Measurements from ENCODE around the gene AXIN1.

- TF ChIP-seq, protein P1, sequence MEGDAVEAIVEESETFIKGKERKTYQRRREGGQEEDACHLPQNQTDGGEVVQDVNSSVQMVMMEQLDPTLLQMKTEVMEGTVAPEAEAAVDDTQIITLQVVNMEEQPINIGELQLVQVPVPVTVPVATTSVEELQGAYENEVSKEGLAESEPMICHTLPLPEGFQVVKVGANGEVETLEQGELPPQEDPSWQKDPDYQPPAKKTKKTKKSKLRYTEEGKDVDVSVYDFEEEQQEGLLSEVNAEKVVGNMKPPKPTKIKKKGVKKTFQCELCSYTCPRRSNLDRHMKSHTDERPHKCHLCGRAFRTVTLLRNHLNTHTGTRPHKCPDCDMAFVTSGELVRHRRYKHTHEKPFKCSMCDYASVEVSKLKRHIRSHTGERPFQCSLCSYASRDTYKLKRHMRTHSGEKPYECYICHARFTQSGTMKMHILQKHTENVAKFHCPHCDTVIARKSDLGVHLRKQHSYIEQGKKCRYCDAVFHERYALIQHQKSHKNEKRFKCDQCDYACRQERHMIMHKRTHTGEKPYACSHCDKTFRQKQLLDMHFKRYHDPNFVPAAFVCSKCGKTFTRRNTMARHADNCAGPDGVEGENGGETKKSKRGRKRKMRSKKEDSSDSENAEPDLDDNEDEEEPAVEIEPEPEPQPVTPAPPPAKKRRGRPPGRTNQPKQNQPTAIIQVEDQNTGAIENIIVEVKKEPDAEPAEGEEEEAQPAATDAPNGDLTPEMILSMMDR (IDR thresholded peaks at IDR 0.05) = no peak
- no peak for TF ChIP-seq POLR2AphosphoS5 (IDR thresholded peaks at IDR 0.05; ENCODE audit: low read depth, low read length)
- TF ChIP-seq, protein P2, sequence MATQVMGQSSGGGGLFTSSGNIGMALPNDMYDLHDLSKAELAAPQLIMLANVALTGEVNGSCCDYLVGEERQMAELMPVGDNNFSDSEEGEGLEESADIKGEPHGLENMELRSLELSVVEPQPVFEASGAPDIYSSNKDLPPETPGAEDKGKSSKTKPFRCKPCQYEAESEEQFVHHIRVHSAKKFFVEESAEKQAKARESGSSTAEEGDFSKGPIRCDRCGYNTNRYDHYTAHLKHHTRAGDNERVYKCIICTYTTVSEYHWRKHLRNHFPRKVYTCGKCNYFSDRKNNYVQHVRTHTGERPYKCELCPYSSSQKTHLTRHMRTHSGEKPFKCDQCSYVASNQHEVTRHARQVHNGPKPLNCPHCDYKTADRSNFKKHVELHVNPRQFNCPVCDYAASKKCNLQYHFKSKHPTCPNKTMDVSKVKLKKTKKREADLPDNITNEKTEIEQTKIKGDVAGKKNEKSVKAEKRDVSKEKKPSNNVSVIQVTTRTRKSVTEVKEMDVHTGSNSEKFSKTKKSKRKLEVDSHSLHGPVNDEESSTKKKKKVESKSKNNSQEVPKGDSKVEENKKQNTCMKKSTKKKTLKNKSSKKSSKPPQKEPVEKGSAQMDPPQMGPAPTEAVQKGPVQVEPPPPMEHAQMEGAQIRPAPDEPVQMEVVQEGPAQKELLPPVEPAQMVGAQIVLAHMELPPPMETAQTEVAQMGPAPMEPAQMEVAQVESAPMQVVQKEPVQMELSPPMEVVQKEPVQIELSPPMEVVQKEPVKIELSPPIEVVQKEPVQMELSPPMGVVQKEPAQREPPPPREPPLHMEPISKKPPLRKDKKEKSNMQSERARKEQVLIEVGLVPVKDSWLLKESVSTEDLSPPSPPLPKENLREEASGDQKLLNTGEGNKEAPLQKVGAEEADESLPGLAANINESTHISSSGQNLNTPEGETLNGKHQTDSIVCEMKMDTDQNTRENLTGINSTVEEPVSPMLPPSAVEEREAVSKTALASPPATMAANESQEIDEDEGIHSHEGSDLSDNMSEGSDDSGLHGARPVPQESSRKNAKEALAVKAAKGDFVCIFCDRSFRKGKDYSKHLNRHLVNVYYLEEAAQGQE (IDR thresholded peaks at IDR 0.05; ENCODE audit: insufficient read depth in 1 of 2, low read depth in 2 of 2, low read length in 1 of 2) = no peak
- no peak for TF ChIP-seq TCF7L2 (IDR thresholded peaks at IDR 0.05; ENCODE audit: low read depth, low read length)
These were observed 65.2 kb downstream of the AXIN1 start for GRCh38 chr16:287298-287811.
